Fibroblast of villous mesenchyme (primary cell): Measurements from ENCODE around the gene TNS3. TPM values are rescaled to one million over a fixed set of nuclear protein-coding genes. Genes with fewer than 3 reads are reported as not detected.

ENCODE experiments used
- DNase-seq: peaks from one replicate; pipeline ENCODE4 v3.0.0-alpha.2; 2010; ENCODE audit warnings: low read depth
- H3K4me3 ChIP-seq: 2 replicates; pipeline ENCODE4 v1.5.1; 2011; ENCODE audit warnings: low read depth, mild to moderate bottlenecking, low read length
- CTCF ChIP-seq: IDR thresholded peaks from 2 replicates; pipeline ENCODE4 v1.5.1; 2012; ENCODE audit warnings: low read depth, mild to moderate bottlenecking, low read length; ENCODE audit not compliant: insufficient read depth
- total RNA-seq: library from RNA; depleted of rRNA; stranded (reverse); fragments of >200 nt; gene quantifications from 2 replicates; pipeline ENCODE4 v1.2.3, GENCODE V29; 2012

The TNS3 gene
- total RNA-seq, 1 donor = 202 TPM

GRCh38 chr7:47454069-47454973 is 127.6 kb downstream of the TNS3 start:
- no peak for TF ChIP-seq CTCF
- H3K4me3 ChIP-seq = no peak overlapping the region
- DNase-seq = peak; percentile 53

GRCh38 chr7:47453093-47454061 is 128.5 kb downstream of the TNS3 start:
- H3K4me3 ChIP-seq = no peak overlapping the region
- TF ChIP-seq CTCF = no peak

GRCh38 chr7:47452715-47453092 is 129.2 kb downstream of the TNS3 start:
- TF ChIP-seq CTCF = no peak
- H3K4me3 ChIP-seq = no peak overlapping the region
- no peak for DNase-seq

More at GRCh38 chr7:47453093-47454061, 128.5 kb downstream of the TNS3 start:
- peak; percentile 96 for DNase-seq

GRCh38 chr7:47452295-47452694 is 129.6 kb downstream of the TNS3 start:
- peak; percentile 79 for DNase-seq
- TF ChIP-seq CTCF = no peak
- H3K4me3 ChIP-seq = no peak overlapping the region

- peak; percentile 88 for DNase-seq
- TF ChIP-seq CTCF = no peak
- no peak overlapping the region for H3K4me3 ChIP-seq
These were observed 130.1 kb downstream of the TNS3 start for GRCh38 chr7:47451851-47452205.

GRCh38 chr7:47449810-47450590 is 131.9 kb downstream of the TNS3 start:
- no peak overlapping the region for H3K4me3 ChIP-seq
- TF ChIP-seq CTCF = no peak
- peak; percentile 95 for DNase-seq
